HepG2 (cell line): ENCODE results near the gene RECK. TPM values are rescaled to one million over a fixed set of nuclear protein-coding genes. Genes with fewer than 3 reads are reported as not detected.

Source experiments
- ATAC-seq: fragments of 200-7000 bp; cut with Tn5 transposase; 3 replicates; pipeline ENCODE4 v1.9.1; 2020; ENCODE audit warnings: mild to moderate bottlenecking, moderate library complexity
- BruUV-seq: library from RNA; stranded (reverse); fragments of 400-500 nt; replicated peaks from 2 replicates; lab custom pipeline; 2021; lab: Mats Ljungman, UMichigan
- CTCF ChIA-PET: fragments of 300-600 bp; formaldehyde crosslinking; extraction: SDS; loops from one replicate; lab custom pipeline; 2021; ENCODE audit warnings: low total read pairs, inconsistent platforms, low intra/inter-chr PET ratio; lab: Yijun Ruan, JAX
- POLR2A ChIA-PET: fragments of 350-600 bp; sonication (Branson Sonifier 250); formaldehyde crosslinking; loops from one replicate; lab custom pipeline; 2020; ENCODE audit warnings: antibody characterized with exemption, inconsistent platforms; lab: Yijun Ruan, JAX
- DNase-seq: peaks from one replicate; pipeline ENCODE4 v3.0.0-alpha.2; 2015; ENCODE audit warnings: low spot score
- FAIRE-seq: peaks from 3 replicates; lab custom pipeline; 2011; peaks lifted over from hg19 to GRCh38; lab: Jason Lieb, UNC
- H2AFZ ChIP-seq: one replicate; pipeline ENCODE4 v1.6.1; 2011; ENCODE audit warnings: low read length, inconsistent platforms
- H3K27ac ChIP-seq: fragments of 300-600 bp; 3 replicates; pipeline ENCODE4 v1.8.0; 2011; ENCODE audit warnings: mixed run types, mild to moderate bottlenecking, mixed read lengths, low read length, inconsistent platforms; ENCODE audit not compliant: insufficient read depth; ENCODE audit errors: extremely low read length
- H3K27me3 ChIP-seq, 2 experiments: fragments of 200-600 bp in 1 of 2; 2 replicates in 1 of 2; 3 replicates in 1 of 2; pipeline versions ENCODE4 v1.6.0 to v1.8.0; 2011; ENCODE audit warnings: low read length in 2 of 2, mild to moderate bottlenecking in 2 of 2, moderate library complexity in 2 of 2, inconsistent platforms in 1 of 2; ENCODE audit not compliant: insufficient read depth in 2 of 2, control insufficient read depth in 1 of 2
- H3K36me3 ChIP-seq, 2 experiments: fragments of 200-600 bp in 1 of 2; replicated peaks in 1 of 2; 2 replicates in 1 of 2; 3 replicates in 1 of 2; pipeline versions ENCODE4 v1.5.1 to v1.8.0; 2011; ENCODE audit warnings: low read length in 2 of 2, inconsistent platforms in 1 of 2; ENCODE audit not compliant: insufficient read depth in 2 of 2, control insufficient read depth in 1 of 2
- H3K4me1 ChIP-seq: 2 replicates; pipeline ENCODE4 v1.5.1; 2012; ENCODE audit warnings: low read length, inconsistent platforms; ENCODE audit not compliant: insufficient read depth
- H3K4me2 ChIP-seq: 2 replicates; pipeline ENCODE4 v1.6.0; 2011; ENCODE audit warnings: low read depth, low read length, inconsistent platforms
- H3K4me3 ChIP-seq, 3 experiments: fragments of 200-600 bp in 1 of 3; sonication (generic), shearing (Covaris generic) in 1 of 3; replicated peaks in 1 of 3; 2 replicates each; pipeline ENCODE4 v1.5.1; 2011 to 2016; ENCODE audit warnings: low read length in 3 of 3, inconsistent platforms in 2 of 3, low read depth in 2 of 3, mild to moderate bottlenecking in 2 of 3, control low read depth in 1 of 3, mixed read lengths in 1 of 3; ENCODE audit not compliant: insufficient read depth in 1 of 3
- H3K79me2 ChIP-seq: one replicate; pipeline ENCODE4 v1.6.1; 2011; ENCODE audit warnings: low read length, inconsistent platforms; ENCODE audit not compliant: insufficient read depth
- H3K9ac ChIP-seq: 2 replicates; pipeline ENCODE4 v1.6.0; 2011; ENCODE audit warnings: mild to moderate bottlenecking, low read depth, low read length, inconsistent platforms; ENCODE audit not compliant: insufficient read depth
- H3K9me3 ChIP-seq: 2 replicates; pipeline ENCODE4 v1.5.1; 2012; ENCODE audit warnings: mild to moderate bottlenecking, low read length
- H4K20me1 ChIP-seq: 2 replicates; pipeline ENCODE4 v1.6.0; 2011; ENCODE audit warnings: inconsistent platforms, mild to moderate bottlenecking, low read length, moderate library complexity; ENCODE audit not compliant: insufficient read depth
- CHD2 ChIP-seq: IDR thresholded peaks from 2 replicates; pipeline ENCODE4 v1.6.1; 2011; ENCODE audit warnings: low read depth, low read length, improper control_type of control experiment
- WGBS: methylation state at CpG from one replicate; pipeline ENCODE4 v1.1.6; 2017; ENCODE audit warnings: low lambda C conversion rate; 5-methylcytosine and 5-hydroxymethylcytosine counted together
- in situ Hi-C: cut with HindIII; loops from 2 replicates; pipeline ENCODE4 v1.10.0; 2017; ENCODE audit warnings: low pct_unique_long_range_greater_than_20kb; ENCODE audit not compliant: extremely low pct_ligation_motif_present
- intact Hi-C: fragments of 100-400 bp; cut with micrococcal nuclease; formaldehyde crosslinking; loops from one replicate; pipeline ENCODE4 v1.10.0; 2022; ENCODE audit not compliant: unreplicated experiment
- polyA plus RNA-seq, 8 experiments: library from polyadenylated mRNA; depleted of rRNA in 3 of 8; stranded (reverse) in 7 of 8; unstranded in 1 of 8; fragments of >200 nt; fragmentation: Illumina TruSeq in 4 of 8; extraction: Trizol in 4 of 8; gene quantifications; 2 replicates each; pipeline versions ENCODE4 v1.2.1 to v1.2.3, GENCODE V29; 2011 to 2016; ENCODE audit warnings: low read depth in 4 of 8, missing spikeins in 1 of 8, mixed read lengths in 1 of 8; ENCODE audit not compliant: insufficient read depth in 1 of 8
- total RNA-seq, 5 experiments: library from RNA; depleted of rRNA; stranded (reverse); fragments of >200 nt; fragmentation: Illumina TruSeq; extraction: Trizol; gene quantifications; 2 replicates each; pipeline ENCODE4 v1.2.3, GENCODE V29; 2016; ENCODE audit warnings: low read depth in 1 of 5
- TF ChIP-seq, protein P1 (sequence below), 2 experiments: sonication (generic) in 1 of 2; formaldehyde crosslinking in 1 of 2; IDR thresholded peaks; 2 replicates each; pipeline versions ENCODE4 v1.5.1 to v1.6.1; 2011 to 2020; ENCODE audit warnings: borderline replicate concordance in 1 of 2, low read depth in 1 of 2, low read length in 1 of 2, mild to moderate bottlenecking in 1 of 2, missing genetic modification reagents in 1 of 2, moderate library complexity in 1 of 2

The RECK gene
- total and polyA plus RNA-seq, 2 of the 13 experiments (the other 11 are each of a cell fraction or from before 2014, with no cell fraction given): 3.1 to 4.8 TPM

DNA sequence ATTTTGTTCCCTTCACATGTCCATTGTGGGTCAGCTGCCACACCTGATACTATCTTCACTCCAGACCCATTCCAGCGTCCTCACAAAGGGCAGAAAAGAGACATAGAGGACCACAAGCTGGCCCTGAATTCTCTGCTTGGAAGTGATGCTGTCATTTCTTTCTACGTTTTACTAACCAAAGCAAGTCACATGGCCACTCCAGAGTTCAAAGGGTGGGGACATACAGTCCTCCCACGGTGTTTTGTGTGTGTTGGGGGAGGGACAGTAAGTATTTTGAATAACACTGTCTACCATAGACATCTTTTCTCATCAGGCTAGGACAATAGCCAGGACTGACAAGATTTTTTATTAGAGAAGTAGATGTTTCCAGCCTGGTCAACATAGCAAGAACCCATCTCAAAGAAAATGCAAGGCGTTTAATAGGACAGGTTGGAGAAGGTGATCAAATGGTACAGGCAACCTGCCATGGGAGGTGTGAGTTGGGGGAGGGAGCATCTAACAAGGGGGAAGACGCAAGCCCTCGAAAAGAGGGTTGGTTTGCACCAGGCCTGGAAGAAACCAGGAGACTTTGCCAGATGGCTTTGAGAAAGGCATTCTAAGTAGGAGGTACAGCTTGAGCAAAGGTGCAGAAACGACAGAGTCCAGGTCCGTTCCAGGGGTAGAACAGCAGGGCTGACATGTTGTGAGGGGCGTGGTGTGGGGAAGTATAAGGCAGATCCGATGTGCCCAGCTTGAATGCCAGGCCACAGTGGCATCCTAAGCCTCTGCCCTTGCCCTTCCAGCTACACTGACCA lies 88.5 kb downstream of the RECK start:
- no peak overlapping the region for H2AFZ ChIP-seq
- peaks cover 0 to 10% of the 10 kb centered on the region in 2 experiments; a peak in 3 of 5 replicates for H3K27me3 ChIP-seq
- no peaks in the 10 kb centered on the region for H3K79me2 ChIP-seq
- H4K20me1 ChIP-seq: no peaks in the 10 kb centered on the region
- TF ChIP-seq, protein P1, sequence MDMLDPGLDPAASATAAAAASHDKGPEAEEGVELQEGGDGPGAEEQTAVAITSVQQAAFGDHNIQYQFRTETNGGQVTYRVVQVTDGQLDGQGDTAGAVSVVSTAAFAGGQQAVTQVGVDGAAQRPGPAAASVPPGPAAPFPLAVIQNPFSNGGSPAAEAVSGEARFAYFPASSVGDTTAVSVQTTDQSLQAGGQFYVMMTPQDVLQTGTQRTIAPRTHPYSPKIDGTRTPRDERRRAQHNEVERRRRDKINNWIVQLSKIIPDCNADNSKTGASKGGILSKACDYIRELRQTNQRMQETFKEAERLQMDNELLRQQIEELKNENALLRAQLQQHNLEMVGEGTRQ (IDR thresholded peaks at IDR 0.05; ENCODE audit: low read depth, low read length): no peak
- TF ChIP-seq, protein P1 (CRISPR knock-in tag; IDR thresholded peaks at IDR 0.05; ENCODE audit: borderline replicate concordance): peak; percentile 25; the same call in 1 of the 2 replicates
- no peak for TF ChIP-seq CHD2
- no peak overlapping the region for H3K9ac ChIP-seq
- H3K4me3 ChIP-seq: no peak overlapping the region
- no peak for FAIRE-seq
- BruUV-seq: no TSS peak
- no peak overlapping the region for H3K27ac ChIP-seq
- no peaks in the 10 kb centered on the region for H3K9me3 ChIP-seq
- 28% methylated on average over 8 of the region's 10 CpGs for WGBS
- no peak for DNase-seq
- ChIA-PET POLR2A (no interaction called here), CTCF (no interaction called here)
- in situ Hi-C loops (no loop called here), intact Hi-C loops (no loop called here)
- no peaks in the 10 kb centered on the region for H3K36me3 ChIP-seq
- ATAC-seq: peak; percentile 37
- H3K4me1 ChIP-seq: peaks cover 7% of the 10 kb centered on the region
- no peak overlapping the region for H3K4me2 ChIP-seq
